Sigmoid colon (tissue), 7 donors: ENCODE measurements around the gene CHCHD6. TPM values are rescaled to one million over a fixed set of nuclear protein-coding genes. Genes with fewer than 3 reads are reported as not detected.

Experiments used
- DNase-seq: peaks from one replicate; pipeline ENCODE4 v3.0.0-alpha.2; 2019
- H3K27ac ChIP-seq, 4 donors: fragments of 200-600 bp; sonication (generic); one replicate each; pipeline ENCODE4 v1.5.1; 2016 to 2019; ENCODE audit warnings: mild to moderate bottlenecking in 1 of 4
- H3K27me3 ChIP-seq, 3 donors: fragments of 200-600 bp; sonication (generic); one replicate each; pipeline ENCODE4 v1.5.1; 2019; ENCODE audit warnings: mild to moderate bottlenecking in 1 of 3
- H3K36me3 ChIP-seq, 4 donors: fragments of 200-600 bp; sonication (generic); one replicate each; pipeline ENCODE4 v1.5.1; 2016 to 2019
- H3K4me1 ChIP-seq, 4 donors: fragments of 200-600 bp; sonication (generic); one replicate each; pipeline ENCODE4 v1.5.1; 2017 to 2019
- H3K4me3 ChIP-seq, 4 donors: fragments of 200-600 bp; sonication (generic); one replicate each; pipeline ENCODE4 v1.5.1; 2017 to 2019; ENCODE audit warnings: mild to moderate bottlenecking in 2 of 4, moderate library complexity in 1 of 4
- H3K9me3 ChIP-seq, 4 donors: fragments of 200-600 bp in 3 of 4; sonication (generic) in 3 of 4; one replicate each; pipeline versions ENCODE4 v1.5.1 to v1.6.1; 2013 to 2019
- CTCF ChIP-seq, 4 experiments: fragments of 450-650 bp in 3 of 4; fragments of 200-600 bp in 1 of 4; IDR thresholded peaks; one replicate each; pipeline ENCODE4 v1.5.1; 2016 to 2019; ENCODE audit warnings: antibody characterized with exemption in 4 of 4, mild to moderate bottlenecking in 3 of 4, moderate library complexity in 2 of 4
- EP300 ChIP-seq, 4 donors: sonication (generic); formaldehyde crosslinking; IDR thresholded peaks; one replicate each; pipeline ENCODE4 v1.6.1; 2017; ENCODE audit warnings: antibody characterized with exemption in 4 of 4
- POLR2A ChIP-seq, 2 donors: fragments of 450-650 bp; IDR thresholded peaks; one replicate each; pipeline ENCODE4 v1.6.1; 2016; ENCODE audit warnings: antibody characterized with exemption in 2 of 2, mild to moderate bottlenecking in 2 of 2, moderate library complexity in 2 of 2
- POLR2AphosphoS5 ChIP-seq, 4 donors: sonication (generic); formaldehyde crosslinking; IDR thresholded peaks; one replicate each; pipeline ENCODE4 v1.6.1; 2017; ENCODE audit warnings: antibody characterized with exemption in 4 of 4
- WGBS, 2 donors: extraction: QIAGEN DNeasy Blood & Tissue Kit; methylation state at CpG; one replicate each; pipeline ENCODE4 v1.1.7; 2013; 5-methylcytosine and 5-hydroxymethylcytosine counted together
- intact Hi-C: fragments of 100-400 bp; cut with DNase I; formaldehyde crosslinking; loops from one replicate; pipeline ENCODE4 v1.15.1; 2023
- polyA plus RNA-seq, 3 donors: library from polyadenylated mRNA; stranded (reverse); fragments of 200-250 nt; gene quantifications; one replicate each; pipeline ENCODE4 v1.2.3, GENCODE V29; 2013
- total RNA-seq, 4 donors: library from RNA; depleted of rRNA; stranded (reverse); fragments of >200 nt; gene quantifications; one replicate each; pipeline ENCODE4 v1.1.0, GENCODE V29; 2016
- donor health status: healthy with polysubstance abuse.
- donor health status: Bipolar disorder and iron deficiency.
- donor health status: healthy.

CHCHD6 gene
- total and polyA plus RNA-seq, 7 donors, result 8.0 to 20.9 (median 14.4) TPM

DNA sequence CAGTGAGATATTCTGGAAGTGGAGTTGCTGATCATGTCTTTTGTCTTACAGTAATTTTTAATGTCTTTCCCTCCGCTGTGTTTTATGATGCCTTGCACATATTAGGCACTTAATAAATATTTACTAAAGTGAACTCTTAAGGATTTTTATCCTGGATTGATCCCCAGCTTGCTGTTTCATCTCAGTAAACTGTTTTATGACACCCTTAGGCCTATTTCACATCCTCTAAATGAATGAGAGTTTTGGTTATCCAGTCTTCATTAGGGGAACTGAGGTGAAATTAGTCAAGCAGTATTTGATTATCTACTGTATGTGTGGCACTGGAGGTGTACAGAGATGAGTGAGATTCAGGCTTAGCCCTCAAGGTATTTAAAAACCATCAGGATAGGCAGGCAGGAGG lies 19.8 kb downstream of the CHCHD6 start:
- Histone ChIP-seq H3K36me3 (peaks cover 0 to 15% (median 0%) of the 10 kb centered on the region in 4 donors), H3K27me3 (no peaks in the 10 kb centered on the region), H3K9me3 (no peaks in the 10 kb centered on the region), H3K4me3 (no peak overlapping the region), H3K27ac (no peak overlapping the region), H3K4me1 (no peaks in the 10 kb centered on the region)
- WGBS, 2 donors, result 82 to 88% methylated on average over 1 of the region's 1 CpG
- no peak for DNase-seq
- no peak for TF ChIP-seq CTCF (IDR thresholded peaks at IDR 0.05)
- no peak for TF ChIP-seq POLR2AphosphoS5 (IDR thresholded peaks at IDR 0.05)
- TF ChIP-seq EP300 (IDR thresholded peaks at IDR 0.05), result no peak
- TF ChIP-seq POLR2A (IDR thresholded peaks at IDR 0.05), result no peak
- intact Hi-C loops, result no loop called here

DNA sequence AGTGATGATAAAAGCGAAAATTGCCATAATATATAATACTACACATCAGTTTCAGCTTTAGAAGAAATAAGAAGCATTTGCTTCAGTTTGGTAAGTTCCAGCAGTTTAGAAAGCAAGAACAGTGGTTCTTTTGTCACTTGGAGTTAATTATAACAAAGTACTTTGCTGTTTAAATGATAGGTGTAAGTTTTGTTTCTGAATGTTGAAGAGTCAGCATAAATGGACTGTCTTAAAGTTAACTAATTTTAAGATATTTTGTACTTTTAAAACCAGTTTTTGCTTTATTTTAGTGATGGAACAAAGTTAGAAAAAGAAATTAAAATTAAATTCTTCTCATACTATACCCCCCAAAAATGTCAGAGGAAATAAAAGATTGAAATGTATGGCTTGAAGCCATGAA lies 24.6 kb downstream of the CHCHD6 start:
- Histone ChIP-seq H3K36me3 (peaks cover 0 to 22% (median 0%) of the 10 kb centered on the region in 4 donors), H3K4me1 (no peaks in the 10 kb centered on the region), H3K9me3 (no peaks in the 10 kb centered on the region), H3K27me3 (no peaks in the 10 kb centered on the region), H3K27ac (no peak overlapping the region), H3K4me3 (no peak overlapping the region)
- no peak for DNase-seq
- intact Hi-C loops, result no loop called here
- 94 to 99% methylated on average over 1 of the region's 1 CpG for WGBS, 2 donors
- TF ChIP-seq EP300 (IDR thresholded peaks at IDR 0.05), result no peak
- TF ChIP-seq CTCF (IDR thresholded peaks at IDR 0.05), result no peak
- no peak for TF ChIP-seq POLR2A (IDR thresholded peaks at IDR 0.05)
- no peak for TF ChIP-seq POLR2AphosphoS5 (IDR thresholded peaks at IDR 0.05)

DNA sequence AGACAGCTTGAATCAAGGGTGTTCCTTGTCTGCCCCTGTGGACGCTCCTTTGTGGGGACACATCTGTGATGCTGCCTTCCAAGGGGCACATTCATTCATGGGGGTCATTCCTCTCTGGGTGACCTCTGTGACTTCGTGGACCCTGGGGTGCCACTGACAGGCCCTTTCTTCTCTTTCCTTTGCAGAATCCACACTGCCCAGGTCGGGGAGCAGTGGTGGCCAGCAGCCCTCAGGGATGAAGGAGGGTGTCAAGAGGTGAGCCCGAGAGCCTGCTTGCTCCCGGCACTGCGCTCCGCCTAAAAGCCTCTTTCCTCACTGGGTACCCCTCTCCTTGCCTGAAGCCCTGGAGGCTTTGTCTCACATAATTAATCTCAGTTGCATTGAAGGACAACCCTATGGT lies 26.3 kb downstream of the CHCHD6 start:
- no peak overlapping the region for H3K27ac ChIP-seq
- H3K27me3 ChIP-seq, result no peaks in the 10 kb centered on the region
- TF ChIP-seq EP300 (IDR thresholded peaks at IDR 0.05) (no peak), POLR2AphosphoS5 (IDR thresholded peaks at IDR 0.05) (no peak), CTCF (IDR thresholded peaks at IDR 0.05) (no peak), POLR2A (IDR thresholded peaks at IDR 0.05) (no peak)
- intact Hi-C loops, result no loop called here
- 98 to 99% methylated on average over 7 of the region's 7 CpGs for WGBS, 2 donors
- no peak overlapping the region for H3K4me3 ChIP-seq
- no peaks in the 10 kb centered on the region for H3K4me1 ChIP-seq
- no peaks in the 10 kb centered on the region for H3K9me3 ChIP-seq
- no peak for DNase-seq
- peaks cover 0 to 37% (median 3%) of the 10 kb centered on the region in 4 donors for H3K36me3 ChIP-seq

DNA sequence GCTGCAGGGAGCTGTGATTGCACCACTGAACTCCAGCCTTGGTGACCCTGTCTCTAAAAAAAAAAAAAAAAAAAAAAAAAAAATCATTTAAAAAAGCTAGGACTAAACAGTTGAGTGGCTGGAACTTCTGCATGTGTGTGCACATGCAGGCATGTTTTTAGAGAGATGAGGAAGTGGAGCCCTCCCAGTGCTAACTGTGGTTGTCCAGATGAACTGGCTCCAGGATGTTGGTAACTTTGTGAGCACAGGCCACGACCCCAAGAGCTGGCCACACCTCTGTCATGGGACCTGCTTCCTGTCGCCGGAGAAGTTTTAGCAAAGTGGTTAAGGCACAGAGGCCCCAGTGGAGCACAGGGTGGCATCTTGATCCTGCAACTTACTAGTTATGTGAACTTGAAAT lies 27.0 kb downstream of the CHCHD6 start:
- H3K27ac ChIP-seq, result no peak overlapping the region
- no peaks in the 10 kb centered on the region for H3K4me1 ChIP-seq
- TF ChIP-seq EP300 (IDR thresholded peaks at IDR 0.05) (no peak), POLR2A (IDR thresholded peaks at IDR 0.05) (no peak), POLR2AphosphoS5 (IDR thresholded peaks at IDR 0.05) (no peak), CTCF (IDR thresholded peaks at IDR 0.05) (no peak)
- no peaks in the 10 kb centered on the region for H3K27me3 ChIP-seq
- H3K9me3 ChIP-seq, result no peaks in the 10 kb centered on the region
- intact Hi-C loops, result no loop called here
- peak; percentile 53 for DNase-seq
- H3K4me3 ChIP-seq, result no peak overlapping the region
- 46 to 77% methylated on average over 3 of the region's 3 CpGs for WGBS, 2 donors
- peaks cover 0 to 43% (median 3%) of the 10 kb centered on the region in 4 donors for H3K36me3 ChIP-seq
